Endothelial cell (in vitro differentiated cells): Measurements from ENCODE around the gene SRGAP3. TPM values are rescaled to one million over a fixed set of nuclear protein-coding genes. Genes with fewer than 3 reads are reported as not detected.

Experiments used
- DNase-seq: peaks from one replicate; pipeline ENCODE4 v3.0.0; 2021; ENCODE audit warnings: low spot score
- H3K27ac Mint-ChIP-seq: one replicate; pipeline ENCODE4 v1.8.0; 2021; ENCODE audit warnings: mixed read lengths, inconsistent platforms; ENCODE audit not compliant: unreplicated experiment
- H3K27me3 Mint-ChIP-seq: one replicate; pipeline ENCODE4 v1.8.0; 2021; ENCODE audit warnings: mild to moderate bottlenecking, moderate library complexity, mixed read lengths, inconsistent platforms; ENCODE audit not compliant: unreplicated experiment
- H3K36me3 Mint-ChIP-seq: one replicate; pipeline ENCODE4 v1.8.0; 2021; ENCODE audit warnings: mild to moderate bottlenecking, low read depth, mixed read lengths, inconsistent platforms; ENCODE audit not compliant: unreplicated experiment
- H3K4me1 Mint-ChIP-seq: one replicate; pipeline ENCODE4 v1.8.0; 2021; ENCODE audit warnings: mild to moderate bottlenecking, mixed read lengths, inconsistent platforms; ENCODE audit not compliant: unreplicated experiment
- H3K4me3 Mint-ChIP-seq: one replicate; pipeline ENCODE4 v1.8.0; 2021; ENCODE audit warnings: mild to moderate bottlenecking, mixed read lengths, inconsistent platforms; ENCODE audit not compliant: unreplicated experiment
- H3K9me3 Mint-ChIP-seq: one replicate; pipeline ENCODE4 v1.8.0; 2021; ENCODE audit warnings: mixed read lengths, inconsistent platforms; ENCODE audit not compliant: unreplicated experiment
- total RNA-seq: library from RNA; stranded (reverse); fragmentation: NEBNext Ultra II Directional; extraction: Animal tissue kit (Norgen Biotek cat#: 25700); gene quantifications from one replicate; pipeline ENCODE4 v1.2.1, GENCODE V29; 2021; ENCODE audit not compliant: unreplicated experiment
- TF ChIP-seq, protein P1 (sequence below): fragments of 200-600 bp; sonication (generic); IDR thresholded peaks from one replicate; pipeline ENCODE4 v1.5.0; 2021; ENCODE audit warnings: antibody characterized with exemption; ENCODE audit not compliant: unreplicated experiment

Gene SRGAP3
- total RNA-seq, 1 donor from 2014 or later = 12.0 TPM

DNA sequence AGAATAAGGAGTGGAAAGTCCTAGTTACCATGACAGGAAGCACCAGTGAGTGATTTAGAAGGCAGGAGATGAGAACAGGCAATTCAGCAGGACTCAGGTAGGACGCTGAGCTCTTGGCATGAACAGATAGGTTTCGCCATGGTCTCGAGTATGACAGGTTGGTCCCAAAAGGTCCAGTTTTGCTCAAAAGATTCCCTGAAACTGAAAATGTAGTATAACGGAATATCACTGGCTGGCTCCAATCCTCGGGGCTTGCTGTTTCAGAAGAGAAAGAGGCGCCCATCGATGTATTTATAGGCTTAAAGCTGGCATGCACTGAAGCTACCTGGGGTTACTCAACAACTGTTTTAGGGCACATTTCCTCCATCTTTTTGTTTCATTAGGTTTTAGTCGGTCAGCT lies 59.2 kb downstream of the SRGAP3 start:
- Mint-ChIP-seq H3K27ac (no peak overlapping the region), H3K4me3 (no peak overlapping the region), H3K27me3 (peaks cover 2% of the 10 kb centered on the region), H3K36me3 (no peaks in the 10 kb centered on the region), H3K4me1 (no peaks in the 10 kb centered on the region), H3K9me3 (no peaks in the 10 kb centered on the region)
- TF ChIP-seq, protein P1, sequence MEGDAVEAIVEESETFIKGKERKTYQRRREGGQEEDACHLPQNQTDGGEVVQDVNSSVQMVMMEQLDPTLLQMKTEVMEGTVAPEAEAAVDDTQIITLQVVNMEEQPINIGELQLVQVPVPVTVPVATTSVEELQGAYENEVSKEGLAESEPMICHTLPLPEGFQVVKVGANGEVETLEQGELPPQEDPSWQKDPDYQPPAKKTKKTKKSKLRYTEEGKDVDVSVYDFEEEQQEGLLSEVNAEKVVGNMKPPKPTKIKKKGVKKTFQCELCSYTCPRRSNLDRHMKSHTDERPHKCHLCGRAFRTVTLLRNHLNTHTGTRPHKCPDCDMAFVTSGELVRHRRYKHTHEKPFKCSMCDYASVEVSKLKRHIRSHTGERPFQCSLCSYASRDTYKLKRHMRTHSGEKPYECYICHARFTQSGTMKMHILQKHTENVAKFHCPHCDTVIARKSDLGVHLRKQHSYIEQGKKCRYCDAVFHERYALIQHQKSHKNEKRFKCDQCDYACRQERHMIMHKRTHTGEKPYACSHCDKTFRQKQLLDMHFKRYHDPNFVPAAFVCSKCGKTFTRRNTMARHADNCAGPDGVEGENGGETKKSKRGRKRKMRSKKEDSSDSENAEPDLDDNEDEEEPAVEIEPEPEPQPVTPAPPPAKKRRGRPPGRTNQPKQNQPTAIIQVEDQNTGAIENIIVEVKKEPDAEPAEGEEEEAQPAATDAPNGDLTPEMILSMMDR = no peak
- DNase-seq = no peak

DNA sequence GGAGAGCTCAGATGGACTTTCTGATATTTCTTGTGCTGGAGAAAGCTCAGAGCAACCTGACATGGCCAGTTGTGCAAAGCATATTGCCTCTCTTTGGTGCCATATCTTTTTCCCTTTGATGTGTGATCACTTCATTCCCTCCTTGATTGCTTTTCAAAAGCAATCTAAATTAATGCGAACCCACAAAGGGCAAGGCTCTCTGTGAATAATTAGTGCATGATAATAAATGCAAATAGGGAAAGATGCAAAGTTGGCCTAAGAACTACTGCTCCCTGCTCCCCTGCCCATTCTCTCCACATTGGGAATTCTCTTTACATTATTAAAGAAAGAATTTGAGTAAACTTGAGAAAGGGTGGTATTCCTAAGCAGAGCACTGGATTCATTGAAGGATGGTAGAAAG lies 60.9 kb downstream of the SRGAP3 start:
- Mint-ChIP-seq H3K4me3 (no peak overlapping the region), H3K9me3 (no peaks in the 10 kb centered on the region), H3K27ac (no peak overlapping the region), H3K36me3 (no peaks in the 10 kb centered on the region), H3K27me3 (peaks cover 2% of the 10 kb centered on the region), H3K4me1 (no peaks in the 10 kb centered on the region)
- TF ChIP-seq, protein P1 = no peak
- no peak for DNase-seq

DNA sequence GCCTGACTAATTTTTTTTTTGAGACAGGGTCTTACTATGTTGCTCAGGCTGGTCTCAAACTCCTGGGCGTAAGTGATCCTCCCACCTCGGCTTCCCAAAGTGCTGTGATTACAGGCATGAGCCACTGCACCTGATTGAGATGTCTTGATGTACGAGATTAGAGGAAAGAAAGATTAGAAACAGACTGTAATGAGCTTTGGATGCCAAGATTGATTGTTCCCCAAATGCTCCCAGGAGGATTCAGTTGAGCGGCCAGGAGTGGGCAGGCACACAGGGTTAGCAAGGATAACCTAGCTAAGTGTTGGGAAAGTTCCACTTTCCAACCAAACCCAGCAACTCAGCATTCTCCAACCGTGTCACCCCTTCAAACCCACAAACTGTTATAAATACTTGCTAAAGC lies 63.7 kb downstream of the SRGAP3 start:
- Mint-ChIP-seq H3K27me3 (peaks cover 4% of the 10 kb centered on the region), H3K4me1 (no peaks in the 10 kb centered on the region), H3K4me3 (no peak overlapping the region), H3K27ac (no peak overlapping the region), H3K9me3 (no peaks in the 10 kb centered on the region), H3K36me3 (no peaks in the 10 kb centered on the region)
- no peak for DNase-seq
- TF ChIP-seq, protein P1 = no peak

DNA sequence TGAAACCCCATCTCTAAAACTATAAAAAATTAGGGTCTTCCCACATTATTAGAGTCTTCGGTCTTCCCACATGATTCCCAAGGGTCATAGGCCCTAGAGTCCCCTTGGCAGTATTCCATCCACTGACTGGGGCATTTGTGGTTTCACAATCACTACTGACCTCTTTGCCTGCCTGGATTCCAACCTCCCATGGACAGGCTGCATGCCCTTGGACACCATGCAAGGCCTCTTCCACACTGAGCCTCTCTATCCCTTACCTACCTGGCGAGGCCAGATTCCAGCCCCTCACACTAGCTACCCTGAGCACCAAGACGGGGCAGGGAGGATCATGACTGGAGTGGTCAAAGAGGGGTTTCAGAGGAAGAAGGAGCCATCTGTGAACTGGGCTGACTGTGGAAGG lies 64.4 kb downstream of the SRGAP3 start:
- no peak for DNase-seq
- Mint-ChIP-seq H3K4me3 (no peak overlapping the region), H3K27me3 (peaks cover 4% of the 10 kb centered on the region), H3K27ac (no peak overlapping the region), H3K9me3 (no peaks in the 10 kb centered on the region), H3K36me3 (no peaks in the 10 kb centered on the region), H3K4me1 (peaks cover 3% of the 10 kb centered on the region)
- TF ChIP-seq, protein P1 = no peak

DNA sequence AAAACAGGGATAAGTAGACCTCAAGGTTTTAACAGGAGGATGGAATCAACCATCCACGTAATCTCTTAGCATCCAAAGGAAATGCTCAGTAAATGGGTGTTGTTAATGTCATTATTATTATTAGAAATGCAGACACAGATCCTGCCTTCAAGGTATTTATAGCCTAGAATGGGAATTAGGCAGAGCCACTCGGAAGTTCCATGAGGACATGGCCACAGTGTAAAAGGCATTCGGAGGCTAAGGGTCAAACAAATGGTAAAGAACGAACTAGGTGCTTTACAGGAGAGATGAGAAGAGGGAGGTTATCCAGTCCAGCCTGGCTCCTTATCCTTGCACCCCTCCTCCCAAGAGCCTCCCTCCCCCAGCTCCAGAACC lies 65.0 kb downstream of the SRGAP3 start:
- TF ChIP-seq, protein P1 = no peak
- Mint-ChIP-seq H3K36me3 (no peaks in the 10 kb centered on the region), H3K9me3 (no peaks in the 10 kb centered on the region), H3K4me1 (peaks cover 5% of the 10 kb centered on the region), H3K4me3 (no peak overlapping the region), H3K27me3 (peaks cover 4% of the 10 kb centered on the region), H3K27ac (no peak overlapping the region)
- no peak for DNase-seq
